Liver (tissue), 3 donors: ENCODE results near the gene ROMO1.

ENCODE experiments used
- EGR1 ChIP-seq, 2 donors: IDR thresholded peaks; 2 replicates each; pipeline ENCODE4 v1.6.1; 2016 to 2018; ENCODE audit warnings: antibody characterized with exemption in 2 of 2, low read depth in 2 of 2
- GABPA ChIP-seq, 2 donors: IDR thresholded peaks in 1 of 2; conservative IDR thresholded peaks in 1 of 2; 2 replicates each; pipeline ENCODE4 v1.6.1; 2016; ENCODE audit warnings: antibody characterized with exemption in 2 of 2, mild to moderate bottlenecking in 1 of 2, moderate library complexity in 1 of 2
- HNF4A ChIP-seq, 2 donors: conservative IDR thresholded peaks; 2 replicates each; pipeline ENCODE4 v1.6.1; 2016; ENCODE audit warnings: antibody characterized with exemption in 2 of 2, mild to moderate bottlenecking in 2 of 2
- JUND ChIP-seq, 2 donors: IDR thresholded peaks; 2 replicates each; pipeline ENCODE4 v1.6.1; 2016; ENCODE audit warnings: antibody characterized with exemption in 2 of 2
- RAD21 ChIP-seq, 2 donors: IDR thresholded peaks; 2 replicates each; pipeline ENCODE4 v1.6.1; 2016; ENCODE audit warnings: antibody characterized with exemption in 2 of 2, mild to moderate bottlenecking in 2 of 2
- SP1 ChIP-seq: IDR thresholded peaks from 2 replicates; pipeline ENCODE4 v1.6.1; 2018; ENCODE audit warnings: antibody characterized with exemption, mild to moderate bottlenecking
- TAF1 ChIP-seq: conservative IDR thresholded peaks from 2 replicates; pipeline ENCODE4 v1.6.1; 2016; ENCODE audit warnings: antibody characterized with exemption, mild to moderate bottlenecking
- TF ChIP-seq, protein P1 (sequence below): fragments of 150-350 bp; IDR thresholded peaks from 2 replicates; pipeline ENCODE4 v1.5.1; 2017; ENCODE audit warnings: improper control_type of control experiment, low read depth, low read length; ENCODE audit not compliant: missing input control
- TF ChIP-seq, protein P2 (sequence below): IDR thresholded peaks from 2 replicates; pipeline ENCODE4 v1.6.1; 2016; ENCODE audit warnings: antibody characterized with exemption, mild to moderate bottlenecking
- TF ChIP-seq, protein P3 (sequence below): IDR thresholded peaks from 2 replicates; pipeline ENCODE4 v1.6.1; 2016; ENCODE audit warnings: antibody characterized with exemption
- donor health status: healthy.
- donor health status: healthy.

DNA sequence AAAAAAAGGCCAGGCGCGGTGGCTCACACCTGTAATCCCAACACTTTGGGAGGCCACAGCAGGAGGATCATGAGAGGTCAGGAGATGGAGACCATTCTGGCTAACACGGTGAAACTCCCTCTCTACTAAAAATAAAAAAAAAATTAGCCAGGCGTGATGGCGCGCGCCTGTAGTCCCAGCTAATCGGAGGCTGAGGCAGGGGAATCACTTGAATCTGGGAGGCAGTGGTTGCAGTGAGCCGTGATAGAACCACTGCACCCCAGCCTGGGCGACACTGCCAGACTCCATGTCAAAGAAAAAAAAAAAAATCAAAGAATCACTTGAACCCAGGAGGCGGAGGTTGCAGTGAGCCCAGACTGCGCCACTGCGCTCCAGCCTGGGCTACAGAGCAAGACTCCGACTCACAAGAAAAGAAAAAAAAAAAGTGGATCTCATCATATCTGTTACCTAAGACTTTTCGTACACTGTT lies 38.7 kb downstream of the ROMO1 start:
- TF ChIP-seq, protein P1, sequence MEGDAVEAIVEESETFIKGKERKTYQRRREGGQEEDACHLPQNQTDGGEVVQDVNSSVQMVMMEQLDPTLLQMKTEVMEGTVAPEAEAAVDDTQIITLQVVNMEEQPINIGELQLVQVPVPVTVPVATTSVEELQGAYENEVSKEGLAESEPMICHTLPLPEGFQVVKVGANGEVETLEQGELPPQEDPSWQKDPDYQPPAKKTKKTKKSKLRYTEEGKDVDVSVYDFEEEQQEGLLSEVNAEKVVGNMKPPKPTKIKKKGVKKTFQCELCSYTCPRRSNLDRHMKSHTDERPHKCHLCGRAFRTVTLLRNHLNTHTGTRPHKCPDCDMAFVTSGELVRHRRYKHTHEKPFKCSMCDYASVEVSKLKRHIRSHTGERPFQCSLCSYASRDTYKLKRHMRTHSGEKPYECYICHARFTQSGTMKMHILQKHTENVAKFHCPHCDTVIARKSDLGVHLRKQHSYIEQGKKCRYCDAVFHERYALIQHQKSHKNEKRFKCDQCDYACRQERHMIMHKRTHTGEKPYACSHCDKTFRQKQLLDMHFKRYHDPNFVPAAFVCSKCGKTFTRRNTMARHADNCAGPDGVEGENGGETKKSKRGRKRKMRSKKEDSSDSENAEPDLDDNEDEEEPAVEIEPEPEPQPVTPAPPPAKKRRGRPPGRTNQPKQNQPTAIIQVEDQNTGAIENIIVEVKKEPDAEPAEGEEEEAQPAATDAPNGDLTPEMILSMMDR: no peak
- TF ChIP-seq HNF4A (conservative IDR thresholded peaks at IDR 0.05): no peak
- TF ChIP-seq EGR1 (IDR thresholded peaks at IDR 0.05; ENCODE audit: low read depth in 2 of 2): no peak
- no peak for TF ChIP-seq GABPA (IDR thresholded peaks at IDR 0.05 in 1 of 2, conservative IDR thresholded peaks at IDR 0.05 in 1 of 2)
- TF ChIP-seq, protein P2, sequence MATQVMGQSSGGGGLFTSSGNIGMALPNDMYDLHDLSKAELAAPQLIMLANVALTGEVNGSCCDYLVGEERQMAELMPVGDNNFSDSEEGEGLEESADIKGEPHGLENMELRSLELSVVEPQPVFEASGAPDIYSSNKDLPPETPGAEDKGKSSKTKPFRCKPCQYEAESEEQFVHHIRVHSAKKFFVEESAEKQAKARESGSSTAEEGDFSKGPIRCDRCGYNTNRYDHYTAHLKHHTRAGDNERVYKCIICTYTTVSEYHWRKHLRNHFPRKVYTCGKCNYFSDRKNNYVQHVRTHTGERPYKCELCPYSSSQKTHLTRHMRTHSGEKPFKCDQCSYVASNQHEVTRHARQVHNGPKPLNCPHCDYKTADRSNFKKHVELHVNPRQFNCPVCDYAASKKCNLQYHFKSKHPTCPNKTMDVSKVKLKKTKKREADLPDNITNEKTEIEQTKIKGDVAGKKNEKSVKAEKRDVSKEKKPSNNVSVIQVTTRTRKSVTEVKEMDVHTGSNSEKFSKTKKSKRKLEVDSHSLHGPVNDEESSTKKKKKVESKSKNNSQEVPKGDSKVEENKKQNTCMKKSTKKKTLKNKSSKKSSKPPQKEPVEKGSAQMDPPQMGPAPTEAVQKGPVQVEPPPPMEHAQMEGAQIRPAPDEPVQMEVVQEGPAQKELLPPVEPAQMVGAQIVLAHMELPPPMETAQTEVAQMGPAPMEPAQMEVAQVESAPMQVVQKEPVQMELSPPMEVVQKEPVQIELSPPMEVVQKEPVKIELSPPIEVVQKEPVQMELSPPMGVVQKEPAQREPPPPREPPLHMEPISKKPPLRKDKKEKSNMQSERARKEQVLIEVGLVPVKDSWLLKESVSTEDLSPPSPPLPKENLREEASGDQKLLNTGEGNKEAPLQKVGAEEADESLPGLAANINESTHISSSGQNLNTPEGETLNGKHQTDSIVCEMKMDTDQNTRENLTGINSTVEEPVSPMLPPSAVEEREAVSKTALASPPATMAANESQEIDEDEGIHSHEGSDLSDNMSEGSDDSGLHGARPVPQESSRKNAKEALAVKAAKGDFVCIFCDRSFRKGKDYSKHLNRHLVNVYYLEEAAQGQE: no peak
- TF ChIP-seq TAF1: no peak
- TF ChIP-seq RAD21 (IDR thresholded peaks at IDR 0.05): no peak
- TF ChIP-seq SP1: no peak
- TF ChIP-seq, protein P3, sequence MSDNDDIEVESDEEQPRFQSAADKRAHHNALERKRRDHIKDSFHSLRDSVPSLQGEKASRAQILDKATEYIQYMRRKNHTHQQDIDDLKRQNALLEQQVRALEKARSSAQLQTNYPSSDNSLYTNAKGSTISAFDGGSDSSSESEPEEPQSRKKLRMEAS: no peak
- no peak for TF ChIP-seq JUND (IDR thresholded peaks at IDR 0.05)
